ENCODE results near the gene TENT4A.

Gene TENT4A

DNA sequence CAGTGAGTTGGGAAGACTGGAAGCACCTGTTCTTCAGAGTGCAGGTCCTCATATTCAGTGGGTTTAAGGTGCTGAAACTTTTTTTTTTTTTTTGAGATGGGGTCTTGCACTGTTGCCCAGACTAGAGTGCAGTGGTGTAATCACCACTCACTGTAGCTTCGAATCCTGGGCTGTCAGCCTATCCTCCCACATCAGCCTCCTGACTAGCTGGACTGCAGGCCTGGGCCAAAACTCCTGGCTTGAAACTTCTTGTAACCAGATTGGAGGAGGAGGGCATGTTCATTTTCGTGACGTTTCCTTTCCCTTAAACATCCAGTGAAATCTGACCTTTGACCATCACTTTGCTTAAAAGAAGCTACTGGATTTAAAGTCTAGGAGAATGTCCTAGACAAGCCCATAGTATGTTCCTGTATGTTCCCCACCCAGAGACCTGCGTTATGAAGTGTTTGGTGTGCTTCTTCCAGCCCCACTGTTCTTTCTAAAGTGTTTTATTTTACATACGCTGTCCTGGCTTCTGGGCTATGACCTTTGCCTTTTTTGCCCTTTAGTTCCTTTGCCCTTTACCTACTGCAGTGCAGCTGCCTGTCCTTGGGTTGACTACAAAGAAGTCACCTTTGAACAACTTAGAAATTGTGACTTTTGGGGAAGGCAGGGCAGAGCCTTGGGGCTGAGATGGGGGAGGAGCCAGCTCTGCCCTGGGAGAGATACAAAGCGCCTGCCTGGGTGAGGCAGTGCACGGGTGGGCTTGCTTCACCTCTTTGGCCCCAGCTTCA, 18.4 kb downstream of the TENT4A start:
- in situ Hi-C loops (cut with MboI; ENCODE audit: low sequenced_read_pairs): no loop called here

- in situ Hi-C loops (cut with MboI; ENCODE audit: low sequenced_read_pairs): no loop called here
Observed at GRCh38 chr5:6732634-6733410, 19.6 kb downstream of the TENT4A start.

- in situ Hi-C loops (cut with MboI; ENCODE audit: low sequenced_read_pairs): no loop called here
Observed at GRCh38 chr5:6733411-6734242, 20.4 kb downstream of the TENT4A start.

DNA sequence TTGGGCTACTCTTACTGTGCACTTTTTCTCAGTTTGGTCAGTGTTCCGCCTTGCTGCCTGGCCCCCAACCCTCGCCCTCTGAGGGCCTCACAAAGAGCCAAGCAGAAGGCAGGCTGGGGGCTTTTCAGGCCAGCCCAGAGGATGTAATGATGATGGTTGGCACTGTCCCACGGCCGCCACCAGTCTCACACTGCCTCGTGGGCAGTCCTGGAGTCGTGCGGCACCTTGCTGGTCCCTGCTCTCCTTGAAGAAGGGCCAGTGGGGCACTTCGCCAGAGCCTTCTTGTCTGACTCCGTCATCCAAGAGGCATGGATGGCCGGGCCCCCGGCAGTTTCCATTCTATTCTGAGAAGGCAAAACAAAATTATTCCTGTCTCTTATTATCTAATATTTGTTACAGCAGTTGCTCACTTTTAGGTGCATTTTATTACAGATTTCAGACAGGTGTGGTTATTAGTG, 21.0 kb downstream of the TENT4A start:
- in situ Hi-C loops (cut with MboI; ENCODE audit: low sequenced_read_pairs): no loop called here

GRCh38 chr5:6734781-6735180, 21.5 kb downstream of the TENT4A start:
- in situ Hi-C loops (cut with MboI; ENCODE audit: low sequenced_read_pairs): no loop called here

DNA sequence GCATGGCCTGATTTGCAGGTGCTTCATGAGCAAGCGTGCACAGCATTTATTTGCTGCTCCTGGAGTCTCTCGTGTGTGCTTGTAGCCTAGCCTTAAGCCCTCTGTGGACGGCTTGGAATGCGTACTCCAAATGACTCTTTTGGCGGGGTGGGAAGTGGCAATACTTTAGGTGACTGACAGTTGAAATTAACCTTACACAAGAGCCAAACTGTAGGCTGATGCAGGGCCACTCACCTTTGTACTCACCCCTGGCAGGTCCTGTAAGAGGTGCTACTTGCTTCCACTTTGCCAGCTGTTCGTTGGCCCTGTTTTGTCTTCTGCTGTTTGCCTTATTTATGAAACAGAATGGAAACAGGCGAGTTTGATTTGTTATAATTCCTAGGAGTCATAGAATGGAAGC, 22.9 kb downstream of the TENT4A start:
- in situ Hi-C loops (cut with MboI; ENCODE audit: low sequenced_read_pairs): no loop called here

GRCh38 chr5:6736524-6737042, 23.4 kb downstream of the TENT4A start:
- in situ Hi-C loops (cut with MboI; ENCODE audit: low sequenced_read_pairs): no loop called here

DNA sequence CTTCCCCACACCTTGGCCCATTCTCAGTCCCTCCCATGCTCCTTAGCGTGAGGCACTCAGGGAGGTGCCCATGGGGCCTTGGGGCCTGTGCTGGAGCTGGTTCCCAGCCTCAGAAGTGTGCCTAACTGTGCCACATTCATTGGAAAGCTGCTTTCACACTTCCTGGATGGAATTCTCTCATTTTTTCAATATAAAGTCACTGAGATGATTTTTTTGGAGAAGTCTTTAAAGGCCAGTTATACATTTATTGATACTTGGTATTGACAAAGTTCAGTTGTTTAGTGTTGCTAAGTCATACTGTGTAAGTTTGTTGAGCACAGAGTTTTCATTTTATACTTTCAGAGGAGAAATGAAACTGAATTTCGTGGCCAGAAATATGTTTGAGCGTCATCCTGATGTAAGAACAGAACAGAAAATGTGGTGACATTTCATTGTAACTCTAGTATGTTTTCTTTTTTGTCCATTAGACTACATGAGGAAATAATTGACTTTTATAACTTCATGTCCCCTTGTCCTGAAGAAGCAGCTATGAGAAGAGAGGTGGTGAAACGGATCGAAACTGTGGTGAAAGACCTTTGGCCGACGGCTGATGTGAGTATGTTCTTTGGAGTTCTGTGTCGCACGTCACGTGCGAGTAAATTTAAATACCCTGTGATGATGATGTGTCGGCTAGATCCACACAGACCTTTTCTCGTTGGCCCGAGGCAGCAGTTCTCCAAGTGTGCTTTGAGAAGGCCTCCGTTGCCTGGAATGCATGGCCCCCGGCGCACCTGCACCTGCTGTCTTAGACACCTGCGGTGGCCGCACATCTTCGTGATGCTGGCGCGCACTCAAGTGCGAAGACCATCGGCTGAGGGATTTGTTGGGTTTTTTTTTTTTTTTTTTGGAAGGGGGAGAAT, 24.1 kb downstream of the TENT4A start:
- in situ Hi-C loops (cut with MboI; ENCODE audit: low sequenced_read_pairs): no loop called here

DNA sequence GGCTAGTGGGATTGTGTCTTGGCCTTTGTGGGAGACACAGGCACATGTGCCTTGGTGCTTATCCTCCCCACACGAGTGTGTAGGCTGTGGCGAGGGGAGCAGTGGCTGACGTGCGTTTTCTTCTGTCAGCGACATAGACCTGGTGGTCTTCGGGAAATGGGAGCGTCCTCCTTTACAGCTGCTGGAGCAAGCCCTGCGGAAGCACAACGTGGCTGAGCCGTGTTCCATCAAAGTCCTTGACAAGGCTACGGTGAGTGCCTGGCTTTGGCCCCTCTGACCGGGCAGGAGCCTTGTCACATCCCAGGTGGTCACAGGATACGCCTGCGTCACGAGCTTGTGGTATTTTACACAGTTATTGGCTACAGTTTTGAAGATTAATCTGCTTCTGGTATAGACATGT, 26.4 kb downstream of the TENT4A start:
- in situ Hi-C loops (cut with MboI; ENCODE audit: low sequenced_read_pairs): no loop called here

DNA sequence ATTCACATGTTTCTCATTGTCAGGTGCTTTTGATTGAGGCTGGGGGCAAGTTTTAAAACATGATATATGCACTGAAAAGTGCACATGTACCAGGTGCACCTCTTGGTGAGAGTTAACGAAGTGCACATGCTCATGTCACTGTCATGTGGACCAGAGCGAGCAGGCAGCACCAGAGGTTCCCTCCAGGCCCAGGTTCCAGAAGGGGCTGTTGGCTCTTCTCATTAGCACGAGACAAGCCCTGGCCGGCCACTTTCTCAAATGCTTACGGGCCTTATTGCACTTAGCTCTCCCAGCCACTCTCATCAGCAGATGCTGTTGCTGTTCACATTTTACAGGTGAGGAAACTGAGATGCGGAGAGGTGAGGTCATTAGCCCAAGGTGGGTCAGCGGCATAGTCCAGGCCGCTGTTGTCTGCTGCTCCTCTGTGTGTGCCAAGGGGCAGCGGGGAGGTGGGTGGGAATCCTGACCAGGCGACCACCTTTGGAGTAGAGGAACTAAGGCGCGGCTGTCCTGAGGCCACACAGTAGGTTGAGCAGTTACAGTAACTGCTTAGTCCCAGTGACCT, 27.4 kb downstream of the TENT4A start:
- in situ Hi-C loops (cut with MboI; ENCODE audit: low sequenced_read_pairs): no loop called here

DNA sequence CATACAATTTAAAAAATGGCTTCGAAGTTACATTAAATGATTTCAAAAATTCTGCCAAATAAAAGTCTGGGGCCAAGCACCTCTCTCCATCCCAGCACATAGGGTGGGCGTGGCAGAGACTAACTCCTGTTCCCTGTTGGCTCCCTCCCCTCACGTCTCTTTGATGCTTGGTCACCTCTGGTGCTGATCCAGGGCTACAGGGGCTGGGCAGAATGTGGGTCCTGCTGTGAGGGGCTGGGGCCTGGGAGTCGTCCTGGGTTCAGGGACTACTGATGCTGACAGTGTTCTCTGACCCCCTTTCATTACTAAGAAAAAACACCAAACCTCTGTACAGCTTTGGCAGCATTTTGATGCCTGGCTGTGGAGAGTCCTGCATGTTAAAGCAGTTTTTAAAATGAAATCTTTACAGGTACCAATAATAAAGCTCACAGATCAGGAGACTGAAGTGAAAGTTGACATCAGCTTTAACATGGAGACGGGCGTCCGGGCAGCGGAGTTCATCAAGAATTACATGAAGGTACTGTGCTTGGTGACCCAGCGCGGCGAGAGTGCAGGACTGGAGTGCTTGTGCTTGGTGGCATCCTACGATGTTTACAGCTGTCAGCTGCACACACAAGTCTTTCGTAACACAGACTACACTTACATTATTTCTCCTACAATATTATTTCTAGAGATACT, 29.0 kb downstream of the TENT4A start:
- in situ Hi-C loops (cut with MboI; ENCODE audit: low sequenced_read_pairs): no loop called here

- in situ Hi-C loops (cut with MboI; ENCODE audit: low sequenced_read_pairs): no loop called here
Observed at GRCh38 chr5:6743161-6743560, 29.9 kb downstream of the TENT4A start.

DNA sequence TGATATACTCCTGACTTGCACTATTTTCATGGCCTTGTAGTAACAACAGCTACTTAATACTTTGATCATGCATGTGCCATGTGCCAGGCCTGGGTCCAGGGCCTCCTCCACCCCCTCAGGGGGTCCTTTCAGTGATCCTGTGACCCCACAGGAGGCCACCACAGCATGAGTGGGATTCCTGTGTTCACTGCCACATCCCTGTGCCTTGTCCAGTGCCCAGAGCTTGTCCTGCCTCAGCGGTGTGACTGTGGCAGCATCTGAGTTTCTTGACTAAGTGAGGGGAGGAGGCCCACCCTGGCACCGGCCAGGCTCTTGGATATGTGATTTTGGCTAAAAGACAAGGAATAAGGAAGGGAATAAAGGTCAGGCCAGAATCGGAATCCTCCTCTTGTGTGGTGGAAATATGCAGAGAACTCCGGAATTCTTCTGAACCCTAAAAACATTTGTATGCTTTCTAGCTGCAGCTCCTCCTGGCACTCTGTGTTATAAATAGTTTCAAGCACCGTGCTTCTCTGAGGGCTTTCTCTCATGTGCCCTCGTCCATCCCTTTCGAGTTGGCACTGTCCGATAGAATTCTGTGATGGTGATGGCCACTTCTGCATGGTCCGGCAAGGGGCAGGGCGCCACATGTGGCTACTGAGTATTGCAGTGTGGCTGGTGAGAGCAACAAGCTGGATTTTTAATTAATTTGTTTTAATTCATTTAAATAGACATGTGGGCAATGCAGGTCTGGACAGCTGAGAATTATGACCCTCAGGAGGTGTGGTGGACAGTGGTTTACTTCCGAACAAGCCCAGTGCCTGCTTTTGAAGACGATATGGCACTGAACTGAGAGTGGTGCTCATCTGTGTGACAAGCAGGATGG, 31.8 kb downstream of the TENT4A start:
- in situ Hi-C loops (cut with MboI; ENCODE audit: low sequenced_read_pairs): no loop called here

DNA sequence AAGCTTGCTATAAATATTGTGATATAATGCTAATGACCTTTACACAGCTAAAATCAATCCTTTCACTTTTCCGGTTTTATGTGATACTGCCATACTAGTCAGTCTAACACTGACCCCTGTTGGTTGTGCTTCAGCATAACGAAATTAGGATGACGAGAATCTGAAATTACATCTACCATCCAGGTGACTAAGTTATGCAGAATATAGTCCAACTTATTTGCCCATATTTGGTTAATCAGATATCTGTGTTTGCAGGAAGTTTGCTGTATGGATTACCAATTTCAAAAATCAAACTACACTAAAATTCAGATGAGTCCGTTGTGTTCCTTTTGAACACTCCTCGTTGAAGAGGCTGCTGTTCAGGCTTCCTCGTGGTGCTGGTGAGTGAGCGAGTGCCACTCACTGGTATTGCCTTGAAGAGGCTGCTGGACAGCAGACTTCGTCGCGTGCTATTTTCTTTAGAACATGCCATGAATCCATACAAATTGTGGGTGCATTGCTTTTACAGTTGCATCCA, 32.5 kb downstream of the TENT4A start:
- in situ Hi-C loops (cut with MboI; ENCODE audit: low sequenced_read_pairs): no loop called here

DNA sequence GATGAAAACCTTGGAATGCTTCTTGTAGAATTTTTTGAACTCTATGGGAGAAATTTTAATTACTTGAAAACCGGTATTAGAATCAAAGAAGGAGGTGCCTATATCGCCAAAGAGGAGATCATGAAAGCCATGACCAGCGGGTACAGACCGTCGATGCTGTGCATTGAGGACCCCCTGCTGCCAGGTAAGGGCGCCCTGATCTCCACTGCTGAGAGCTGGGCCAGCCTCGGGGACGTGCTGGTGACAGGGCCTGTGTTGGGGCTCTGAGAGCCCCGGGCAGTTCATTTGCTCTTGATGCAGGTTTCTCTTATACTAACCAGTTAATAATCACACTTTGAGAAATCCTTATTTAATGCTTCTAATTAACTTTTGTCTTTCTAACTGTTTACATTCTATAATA, 33.0 kb downstream of the TENT4A start:
- in situ Hi-C loops (cut with MboI; ENCODE audit: low sequenced_read_pairs): no loop called here

GRCh38 chr5:6747103-6747502, 33.9 kb downstream of the TENT4A start:
- in situ Hi-C loops (cut with MboI; ENCODE audit: low sequenced_read_pairs): no loop called here

GRCh38 chr5:6748142-6748541, 34.9 kb downstream of the TENT4A start:
- in situ Hi-C loops (cut with MboI; ENCODE audit: low sequenced_read_pairs): no loop called here

Measured in HL-60/S4 (cell line).